WTC11 (cell line): Measurements from ENCODE around the gene FGFR1OP2. TPM values are rescaled to one million over a fixed set of nuclear protein-coding genes. Genes with fewer than 3 reads are reported as not detected.

Source experiments
- ATAC-seq: fragments of 200-7000 bp; cut with Tn5 transposase; 2 replicates; pipeline ENCODE4 v1.10.0; 2021; ENCODE audit warnings: mild to moderate bottlenecking, moderate library complexity
- CTCF ChIA-PET: fragments of 300-600 bp; sonication (Branson Sonifier 250); formaldehyde crosslinking; loops from one replicate; lab custom pipeline; 2021; ENCODE audit warnings: antibody characterized with exemption; lab: Charles Lee
- POLR2A ChIA-PET: fragments of 350-600 bp; sonication (Branson Sonifier 250); formaldehyde crosslinking; loops from one replicate; lab custom pipeline; 2021; ENCODE audit warnings: antibody characterized with exemption; lab: Charles Lee
- DNase-seq: peaks from one replicate; pipeline ENCODE4 v3.0.0; 2021; ENCODE audit warnings: low spot score
- H3K27ac Mint-ChIP-seq: 2 replicates; pipeline ENCODE4 v1.8.0; 2021; ENCODE audit warnings: mixed read lengths
- H3K27me3 Mint-ChIP-seq: 2 replicates; pipeline ENCODE4 v1.8.0; 2021; ENCODE audit warnings: low read depth, mild to moderate bottlenecking, moderate library complexity, mixed read lengths
- H3K36me3 Mint-ChIP-seq: 2 replicates; pipeline ENCODE4 v1.8.0; 2021; ENCODE audit warnings: mixed read lengths
- H3K4me1 Mint-ChIP-seq: 2 replicates; pipeline ENCODE4 v1.8.0; 2022; ENCODE audit warnings: mixed read lengths
- H3K4me3 Mint-ChIP-seq: 2 replicates; pipeline ENCODE4 v1.8.0; 2021; ENCODE audit warnings: mild to moderate bottlenecking, moderate library complexity, mixed read lengths
- H3K9me3 Mint-ChIP-seq: 2 replicates; pipeline ENCODE4 v1.8.0; 2021; ENCODE audit warnings: mixed read lengths
- GABPB1 ChIP-seq: sonication (generic); formaldehyde crosslinking; IDR thresholded peaks from 2 replicates; pipeline ENCODE4 v1.8.1; 2023; ENCODE audit warnings: mild to moderate bottlenecking, missing genetic modification reagents
- GRHL2 ChIP-seq: fragments of 250-450 bp; sonication (Bioruptor Pico); IDR thresholded peaks from 2 replicates; pipeline ENCODE4 v1.8.0; 2022; ENCODE audit warnings: mild to moderate bottlenecking, moderate library complexity; ENCODE audit not compliant: insufficient replicate concordance, severe bottlenecking
- HMGA2 ChIP-seq: fragments of 250-450 bp; sonication (Bioruptor Pico); IDR thresholded peaks from 2 replicates; pipeline ENCODE4 v1.4.0; 2021; ENCODE audit warnings: mild to moderate bottlenecking, moderate library complexity
- JAZF1 ChIP-seq: fragments of 250-450 bp; sonication (Bioruptor Pico); IDR thresholded peaks from 2 replicates; pipeline ENCODE4 v1.9.0; 2021; ENCODE audit warnings: moderate library complexity, mild to moderate bottlenecking, inconsistent platforms
- KAT7 ChIP-seq: sonication (generic); formaldehyde crosslinking; IDR thresholded peaks from 2 replicates; pipeline ENCODE4 v1.8.1; 2023; ENCODE audit warnings: missing genetic modification reagents, mild to moderate bottlenecking, borderline replicate concordance
- MXD4 ChIP-seq: fragments of 250-450 bp; sonication (Bioruptor Pico); IDR thresholded peaks from 2 replicates; pipeline ENCODE4 v1.8.0; 2021; ENCODE audit warnings: mild to moderate bottlenecking, moderate library complexity, borderline replicate concordance
- NR3C1 ChIP-seq: sonication (generic); formaldehyde crosslinking; conservative IDR thresholded peaks from 2 replicates; pipeline ENCODE4 v1.8.1; 2023; ENCODE audit warnings: low read depth, mild to moderate bottlenecking, missing genetic modification reagents
- OVOL2 ChIP-seq: fragments of 250-450 bp; sonication (Bioruptor Pico); IDR thresholded peaks from 2 replicates; pipeline ENCODE4 v1.9.0; 2021; ENCODE audit warnings: mild to moderate bottlenecking, borderline replicate concordance
- PRRX2 ChIP-seq: fragments of 250-450 bp; sonication (Bioruptor Pico); IDR thresholded peaks from 2 replicates; pipeline ENCODE4 v1.8.0; 2021; ENCODE audit warnings: mild to moderate bottlenecking
- SMAD4 ChIP-seq: sonication (generic); formaldehyde crosslinking; IDR thresholded peaks from 2 replicates; pipeline ENCODE4 v1.8.0; 2022; ENCODE audit warnings: mild to moderate bottlenecking, missing genetic modification reagents
- TEAD4 ChIP-seq: sonication (generic); formaldehyde crosslinking; IDR thresholded peaks from 2 replicates; pipeline ENCODE4 v1.8.0; 2022; ENCODE audit warnings: mild to moderate bottlenecking, missing genetic modification reagents
- ZNF263 ChIP-seq: sonication (generic); formaldehyde crosslinking; IDR thresholded peaks from 2 replicates; pipeline ENCODE4 v1.8.1; 2022; ENCODE audit warnings: low read depth, mild to moderate bottlenecking, moderate library complexity, missing genetic modification reagents
- ZNF423 ChIP-seq: fragments of 250-450 bp; sonication (Bioruptor Pico); IDR thresholded peaks from 2 replicates; pipeline ENCODE4 v2.1.2; 2022; ENCODE audit warnings: mild to moderate bottlenecking, moderate library complexity
- total RNA-seq: library from RNA; stranded (reverse); gene quantifications from 3 replicates; pipeline ENCODE4 v1.2.3, GENCODE V29; 2021
- TF ChIP-seq, protein P1 (sequence below): sonication (generic); formaldehyde crosslinking; IDR thresholded peaks from 2 replicates; pipeline ENCODE4 v1.8.1; 2023; ENCODE audit warnings: mild to moderate bottlenecking, missing genetic modification reagents, moderate library complexity
- TF ChIP-seq, protein P2 (sequence below): sonication (generic); formaldehyde crosslinking; IDR thresholded peaks from 2 replicates; pipeline ENCODE4 v1.8.0; 2023; ENCODE audit warnings: missing genetic modification reagents, mild to moderate bottlenecking, borderline replicate concordance
- TF ChIP-seq, protein P3 (sequence below): sonication (generic); formaldehyde crosslinking; IDR thresholded peaks from 2 replicates; pipeline ENCODE4 v1.8.0; 2023; ENCODE audit warnings: missing genetic modification reagents
- TF ChIP-seq, protein P4 (sequence below): sonication (generic); formaldehyde crosslinking; IDR thresholded peaks from 2 replicates; pipeline ENCODE4 v1.8.1; 2023; ENCODE audit warnings: mild to moderate bottlenecking, missing genetic modification reagents, borderline replicate concordance
- TF ChIP-seq, protein P5 (sequence below): sonication (generic); formaldehyde crosslinking; IDR thresholded peaks from 2 replicates; pipeline ENCODE4 v1.8.0; 2022; ENCODE audit warnings: mild to moderate bottlenecking, missing genetic modification reagents
- TF ChIP-seq, protein P6 (sequence below): fragments of 200-600 bp; IDR thresholded peaks from 2 replicates; pipeline ENCODE4 v1.8.0; 2022; ENCODE audit warnings: antibody characterized with exemption
- TF ChIP-seq, protein P7 (sequence below): sonication (generic); formaldehyde crosslinking; IDR thresholded peaks from 2 replicates; pipeline ENCODE4 v1.8.0; 2022; ENCODE audit warnings: mild to moderate bottlenecking, missing genetic modification reagents

FGFR1OP2 gene
- total RNA-seq, 1 experiment from 2014 or later = 28.9 TPM

DNA sequence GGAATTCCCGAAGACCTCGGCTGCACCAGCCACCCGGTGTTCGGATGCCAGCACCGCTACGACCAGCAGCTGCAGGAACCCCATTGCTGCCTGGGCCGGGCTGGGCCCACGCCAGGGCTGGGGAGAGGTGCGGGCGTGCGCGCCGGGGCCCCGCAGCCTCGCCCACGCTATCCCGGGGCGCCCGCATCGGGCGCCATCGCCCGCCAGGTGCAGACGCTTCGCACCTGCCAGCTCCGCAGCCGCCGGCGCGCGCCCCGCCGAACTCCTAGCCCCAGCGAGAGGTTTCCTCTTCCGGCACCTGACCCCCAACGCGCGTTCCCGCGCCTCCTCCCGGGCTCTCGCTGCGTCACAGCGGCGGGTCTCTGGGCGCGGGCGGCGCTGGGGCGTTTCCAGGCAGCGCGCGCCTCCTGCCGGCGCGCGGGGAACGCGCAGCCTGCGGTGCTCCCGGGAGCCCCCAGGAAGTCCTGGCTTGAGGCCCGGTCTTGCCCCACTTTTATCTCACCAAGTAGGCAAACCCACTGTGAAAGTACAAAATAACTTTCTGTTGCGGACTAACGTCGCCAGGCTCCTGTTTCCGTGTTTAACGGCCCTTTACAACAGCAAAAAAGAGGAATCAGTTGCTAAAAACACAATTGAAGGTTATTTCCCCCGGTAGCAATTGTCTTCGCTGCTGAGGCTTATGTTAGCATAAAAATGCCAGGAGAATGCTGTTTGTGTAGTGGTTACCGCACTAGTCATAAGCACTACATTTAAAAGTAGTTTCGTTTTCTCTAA lies 76.0 kb downstream of the FGFR1OP2 start, which contains the start of gene TM7SF3:
Gene TM7SF3 (minus strand): TSS at position 300 of the 774 bp plus-strand sequence. CDS start 216 bp downstream, at position 84.
- peak; percentile 90 for ATAC-seq
- TF ChIP-seq, protein P1, sequence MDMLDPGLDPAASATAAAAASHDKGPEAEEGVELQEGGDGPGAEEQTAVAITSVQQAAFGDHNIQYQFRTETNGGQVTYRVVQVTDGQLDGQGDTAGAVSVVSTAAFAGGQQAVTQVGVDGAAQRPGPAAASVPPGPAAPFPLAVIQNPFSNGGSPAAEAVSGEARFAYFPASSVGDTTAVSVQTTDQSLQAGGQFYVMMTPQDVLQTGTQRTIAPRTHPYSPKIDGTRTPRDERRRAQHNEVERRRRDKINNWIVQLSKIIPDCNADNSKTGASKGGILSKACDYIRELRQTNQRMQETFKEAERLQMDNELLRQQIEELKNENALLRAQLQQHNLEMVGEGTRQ (CRISPR knock-in tag) = peak; percentile 86
- TF ChIP-seq TEAD4 (CRISPR knock-in tag) = no peak
- peak; percentile 82; the same call in 1 of the 2 replicates for TF ChIP-seq KAT7 (CRISPR knock-in tag)
- no peak for TF ChIP-seq NR3C1 (CRISPR knock-in tag)
- TF ChIP-seq, protein P2, sequence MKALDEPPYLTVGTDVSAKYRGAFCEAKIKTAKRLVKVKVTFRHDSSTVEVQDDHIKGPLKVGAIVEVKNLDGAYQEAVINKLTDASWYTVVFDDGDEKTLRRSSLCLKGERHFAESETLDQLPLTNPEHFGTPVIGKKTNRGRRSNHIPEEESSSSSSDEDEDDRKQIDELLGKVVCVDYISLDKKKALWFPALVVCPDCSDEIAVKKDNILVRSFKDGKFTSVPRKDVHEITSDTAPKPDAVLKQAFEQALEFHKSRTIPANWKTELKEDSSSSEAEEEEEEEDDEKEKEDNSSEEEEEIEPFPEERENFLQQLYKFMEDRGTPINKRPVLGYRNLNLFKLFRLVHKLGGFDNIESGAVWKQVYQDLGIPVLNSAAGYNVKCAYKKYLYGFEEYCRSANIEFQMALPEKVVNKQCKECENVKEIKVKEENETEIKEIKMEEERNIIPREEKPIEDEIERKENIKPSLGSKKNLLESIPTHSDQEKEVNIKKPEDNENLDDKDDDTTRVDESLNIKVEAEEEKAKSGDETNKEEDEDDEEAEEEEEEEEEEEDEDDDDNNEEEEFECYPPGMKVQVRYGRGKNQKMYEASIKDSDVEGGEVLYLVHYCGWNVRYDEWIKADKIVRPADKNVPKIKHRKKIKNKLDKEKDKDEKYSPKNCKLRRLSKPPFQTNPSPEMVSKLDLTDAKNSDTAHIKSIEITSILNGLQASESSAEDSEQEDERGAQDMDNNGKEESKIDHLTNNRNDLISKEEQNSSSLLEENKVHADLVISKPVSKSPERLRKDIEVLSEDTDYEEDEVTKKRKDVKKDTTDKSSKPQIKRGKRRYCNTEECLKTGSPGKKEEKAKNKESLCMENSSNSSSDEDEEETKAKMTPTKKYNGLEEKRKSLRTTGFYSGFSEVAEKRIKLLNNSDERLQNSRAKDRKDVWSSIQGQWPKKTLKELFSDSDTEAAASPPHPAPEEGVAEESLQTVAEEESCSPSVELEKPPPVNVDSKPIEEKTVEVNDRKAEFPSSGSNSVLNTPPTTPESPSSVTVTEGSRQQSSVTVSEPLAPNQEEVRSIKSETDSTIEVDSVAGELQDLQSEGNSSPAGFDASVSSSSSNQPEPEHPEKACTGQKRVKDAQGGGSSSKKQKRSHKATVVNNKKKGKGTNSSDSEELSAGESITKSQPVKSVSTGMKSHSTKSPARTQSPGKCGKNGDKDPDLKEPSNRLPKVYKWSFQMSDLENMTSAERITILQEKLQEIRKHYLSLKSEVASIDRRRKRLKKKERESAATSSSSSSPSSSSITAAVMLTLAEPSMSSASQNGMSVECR (CRISPR knock-in tag) = peak; percentile 59; the same call in 1 of the 2 replicates
- TF ChIP-seq JAZF1 = no peak
- TF ChIP-seq SMAD4 = no peak
- TF ChIP-seq ZNF423 = peak; percentile 92
- TF ChIP-seq PRRX2 = no peak
- no peak for TF ChIP-seq MXD4 (CRISPR knock-in tag)
- peak; percentile 87 for TF ChIP-seq ZNF263 (CRISPR knock-in tag)
- TF ChIP-seq, protein P3, sequence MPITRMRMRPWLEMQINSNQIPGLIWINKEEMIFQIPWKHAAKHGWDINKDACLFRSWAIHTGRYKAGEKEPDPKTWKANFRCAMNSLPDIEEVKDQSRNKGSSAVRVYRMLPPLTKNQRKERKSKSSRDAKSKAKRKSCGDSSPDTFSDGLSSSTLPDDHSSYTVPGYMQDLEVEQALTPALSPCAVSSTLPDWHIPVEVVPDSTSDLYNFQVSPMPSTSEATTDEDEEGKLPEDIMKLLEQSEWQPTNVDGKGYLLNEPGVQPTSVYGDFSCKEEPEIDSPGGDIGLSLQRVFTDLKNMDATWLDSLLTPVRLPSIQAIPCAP (CRISPR knock-in tag) = 0 out of 2 replicates have a peak, but pooled peaks have one; percentile 47
- TF ChIP-seq, protein P4, sequence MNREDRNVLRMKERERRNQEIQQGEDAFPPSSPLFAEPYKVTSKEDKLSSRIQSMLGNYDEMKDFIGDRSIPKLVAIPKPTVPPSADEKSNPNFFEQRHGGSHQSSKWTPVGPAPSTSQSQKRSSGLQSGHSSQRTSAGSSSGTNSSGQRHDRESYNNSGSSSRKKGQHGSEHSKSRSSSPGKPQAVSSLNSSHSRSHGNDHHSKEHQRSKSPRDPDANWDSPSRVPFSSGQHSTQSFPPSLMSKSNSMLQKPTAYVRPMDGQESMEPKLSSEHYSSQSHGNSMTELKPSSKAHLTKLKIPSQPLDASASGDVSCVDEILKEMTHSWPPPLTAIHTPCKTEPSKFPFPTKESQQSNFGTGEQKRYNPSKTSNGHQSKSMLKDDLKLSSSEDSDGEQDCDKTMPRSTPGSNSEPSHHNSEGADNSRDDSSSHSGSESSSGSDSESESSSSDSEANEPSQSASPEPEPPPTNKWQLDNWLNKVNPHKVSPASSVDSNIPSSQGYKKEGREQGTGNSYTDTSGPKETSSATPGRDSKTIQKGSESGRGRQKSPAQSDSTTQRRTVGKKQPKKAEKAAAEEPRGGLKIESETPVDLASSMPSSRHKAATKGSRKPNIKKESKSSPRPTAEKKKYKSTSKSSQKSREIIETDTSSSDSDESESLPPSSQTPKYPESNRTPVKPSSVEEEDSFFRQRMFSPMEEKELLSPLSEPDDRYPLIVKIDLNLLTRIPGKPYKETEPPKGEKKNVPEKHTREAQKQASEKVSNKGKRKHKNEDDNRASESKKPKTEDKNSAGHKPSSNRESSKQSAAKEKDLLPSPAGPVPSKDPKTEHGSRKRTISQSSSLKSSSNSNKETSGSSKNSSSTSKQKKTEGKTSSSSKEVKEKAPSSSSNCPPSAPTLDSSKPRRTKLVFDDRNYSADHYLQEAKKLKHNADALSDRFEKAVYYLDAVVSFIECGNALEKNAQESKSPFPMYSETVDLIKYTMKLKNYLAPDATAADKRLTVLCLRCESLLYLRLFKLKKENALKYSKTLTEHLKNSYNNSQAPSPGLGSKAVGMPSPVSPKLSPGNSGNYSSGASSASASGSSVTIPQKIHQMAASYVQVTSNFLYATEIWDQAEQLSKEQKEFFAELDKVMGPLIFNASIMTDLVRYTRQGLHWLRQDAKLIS = no peak
- TF ChIP-seq, protein P5, sequence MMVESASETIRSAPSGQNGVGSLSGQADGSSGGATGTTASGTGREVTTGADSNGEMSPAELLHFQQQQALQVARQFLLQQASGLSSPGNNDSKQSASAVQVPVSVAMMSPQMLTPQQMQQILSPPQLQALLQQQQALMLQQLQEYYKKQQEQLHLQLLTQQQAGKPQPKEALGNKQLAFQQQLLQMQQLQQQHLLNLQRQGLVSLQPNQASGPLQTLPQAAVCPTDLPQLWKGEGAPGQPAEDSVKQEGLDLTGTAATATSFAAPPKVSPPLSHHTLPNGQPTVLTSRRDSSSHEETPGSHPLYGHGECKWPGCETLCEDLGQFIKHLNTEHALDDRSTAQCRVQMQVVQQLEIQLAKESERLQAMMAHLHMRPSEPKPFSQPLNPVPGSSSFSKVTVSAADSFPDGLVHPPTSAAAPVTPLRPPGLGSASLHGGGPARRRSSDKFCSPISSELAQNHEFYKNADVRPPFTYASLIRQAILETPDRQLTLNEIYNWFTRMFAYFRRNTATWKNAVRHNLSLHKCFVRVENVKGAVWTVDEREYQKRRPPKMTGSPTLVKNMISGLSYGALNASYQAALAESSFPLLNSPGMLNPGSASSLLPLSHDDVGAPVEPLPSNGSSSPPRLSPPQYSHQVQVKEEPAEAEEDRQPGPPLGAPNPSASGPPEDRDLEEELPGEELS (CRISPR knock-in tag) = peak; percentile 95
- TF ChIP-seq GABPB1 (CRISPR knock-in tag) = peak; percentile 56
- TF ChIP-seq, protein P6, sequence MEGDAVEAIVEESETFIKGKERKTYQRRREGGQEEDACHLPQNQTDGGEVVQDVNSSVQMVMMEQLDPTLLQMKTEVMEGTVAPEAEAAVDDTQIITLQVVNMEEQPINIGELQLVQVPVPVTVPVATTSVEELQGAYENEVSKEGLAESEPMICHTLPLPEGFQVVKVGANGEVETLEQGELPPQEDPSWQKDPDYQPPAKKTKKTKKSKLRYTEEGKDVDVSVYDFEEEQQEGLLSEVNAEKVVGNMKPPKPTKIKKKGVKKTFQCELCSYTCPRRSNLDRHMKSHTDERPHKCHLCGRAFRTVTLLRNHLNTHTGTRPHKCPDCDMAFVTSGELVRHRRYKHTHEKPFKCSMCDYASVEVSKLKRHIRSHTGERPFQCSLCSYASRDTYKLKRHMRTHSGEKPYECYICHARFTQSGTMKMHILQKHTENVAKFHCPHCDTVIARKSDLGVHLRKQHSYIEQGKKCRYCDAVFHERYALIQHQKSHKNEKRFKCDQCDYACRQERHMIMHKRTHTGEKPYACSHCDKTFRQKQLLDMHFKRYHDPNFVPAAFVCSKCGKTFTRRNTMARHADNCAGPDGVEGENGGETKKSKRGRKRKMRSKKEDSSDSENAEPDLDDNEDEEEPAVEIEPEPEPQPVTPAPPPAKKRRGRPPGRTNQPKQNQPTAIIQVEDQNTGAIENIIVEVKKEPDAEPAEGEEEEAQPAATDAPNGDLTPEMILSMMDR = peak; percentile 77
- TF ChIP-seq GRHL2 (CRISPR knock-in tag) = no peak
- TF ChIP-seq OVOL2 = no peak
- TF ChIP-seq, protein P7, sequence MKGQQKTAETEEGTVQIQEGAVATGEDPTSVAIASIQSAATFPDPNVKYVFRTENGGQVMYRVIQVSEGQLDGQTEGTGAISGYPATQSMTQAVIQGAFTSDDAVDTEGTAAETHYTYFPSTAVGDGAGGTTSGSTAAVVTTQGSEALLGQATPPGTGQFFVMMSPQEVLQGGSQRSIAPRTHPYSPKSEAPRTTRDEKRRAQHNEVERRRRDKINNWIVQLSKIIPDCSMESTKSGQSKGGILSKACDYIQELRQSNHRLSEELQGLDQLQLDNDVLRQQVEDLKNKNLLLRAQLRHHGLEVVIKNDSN (CRISPR knock-in tag) = peak; percentile 82; the same call in 1 of the 2 replicates
- no peak for TF ChIP-seq HMGA2 (CRISPR knock-in tag)

More for the DNA sequence above, 76.0 kb downstream of the FGFR1OP2 start, which contains the start of gene TM7SF3:
- H3K4me1 Mint-ChIP-seq = peaks cover 45% of the 10 kb centered on the region
- no peaks in the 10 kb centered on the region for H3K27me3 Mint-ChIP-seq
- no peaks in the 10 kb centered on the region for H3K9me3 Mint-ChIP-seq
- H3K4me3 Mint-ChIP-seq = peak within 1 kb of the TSS; percentile 92
- DNase-seq = peak; percentile 95
- no peaks in the 10 kb centered on the region for H3K36me3 Mint-ChIP-seq
- POLR2A ChIA-PET = interaction anchor here (1.0 kb wide), 1 partner anchor 8 kb away, joined by 6 read pairs; the partner anchor contains the start of gene MED21
- H3K27ac Mint-ChIP-seq = peak within 1 kb of the TSS; percentile 88
- CTCF ChIA-PET = interaction anchor here (0.6 to 3.4 kb wide), 13 partner anchors 9 to 295 kb away, joined by 3 to 57 read pairs (median 4); partner anchors contain the start of genes FGFR1OP2 and MED21
